Psoas muscle (tissue), 8 donors: ENCODE results near the gene MRPL50. TPM values are rescaled to one million over a fixed set of nuclear protein-coding genes. Genes with fewer than 3 reads are reported as not detected.

Experiments
- ATAC-seq, 4 donors: fragments of 200-7000 bp; cut with Tn5 transposase; one replicate each; pipeline ENCODE4 v1.9.1; 2020; ENCODE audit warnings: moderate library complexity in 3 of 4, mild to moderate bottlenecking in 2 of 4
- DNase-seq, 2 donors: peaks; one replicate each; pipeline ENCODE4 v3.0.0-alpha.2; 2020
- H3K27ac ChIP-seq: fragments of 200-600 bp; one replicate; pipeline ENCODE4 v1.8.0; 2022
- H3K27me3 ChIP-seq, 3 donors: fragments of 200-600 bp in 1 of 3; one replicate each; pipeline versions ENCODE4 v1.6.1 to v1.8.0; 2013 to 2022; ENCODE audit warnings: low read length in 2 of 3, mild to moderate bottlenecking in 2 of 3, moderate library complexity in 1 of 3; ENCODE audit not compliant: insufficient read depth in 3 of 3
- H3K36me3 ChIP-seq, 2 donors: fragments of 200-600 bp in 1 of 2; one replicate each; pipeline versions ENCODE4 v1.6.1 to v1.8.0; 2013 to 2022; ENCODE audit warnings: low read depth in 1 of 2, mild to moderate bottlenecking in 1 of 2, moderate library complexity in 1 of 2; ENCODE audit not compliant: insufficient read depth in 1 of 2
- H3K4me1 ChIP-seq: fragments of 200-600 bp; one replicate; pipeline ENCODE4 v1.8.0; 2022
- H3K4me3 ChIP-seq: fragments of 200-600 bp; one replicate; pipeline ENCODE4 v1.8.0; 2022; ENCODE audit warnings: mild to moderate bottlenecking
- H3K9me3 ChIP-seq: fragments of 200-600 bp; one replicate; pipeline ENCODE4 v1.8.0; 2022
- CTCF ChIP-seq: fragments of 200-600 bp; IDR thresholded peaks from one replicate; pipeline ENCODE4 v1.8.0; 2022; ENCODE audit warnings: antibody characterized with exemption
- intact Hi-C, 2 donors: fragments of 100-400 bp; cut with DNase I; formaldehyde crosslinking; loops; one replicate each; pipeline versions ENCODE4 v1.11.0 to v1.14.2; 2022
- polyA plus RNA-seq, 3 donors: library from polyadenylated mRNA; stranded (reverse); fragments of 200-250 nt; gene quantifications; one replicate each; pipeline ENCODE4 v1.2.3, GENCODE V29; 2013
- total RNA-seq, 4 donors: library from RNA; stranded (reverse); fragmentation: NEBNext Ultra II Directional in 2 of 4; extraction: Animal tissue kit (Norgen Biotek cat#: 25700) in 2 of 4; gene quantifications; one replicate each; pipeline versions ENCODE4 v1.2.1 to v1.2.4, GENCODE V29; 2021 to 2023
- donor health status: healthy with polysubstance abuse.
- donor health status: DM: no; HTN: no; CAD: no; lungs with moderate emphysema.
- donor health status: Bipolar disorder and iron deficiency.
- donor health status: healthy.
- donor health status: DM: yes; HTN: yes; CAD: no.
- donor health status: DM: no; HTN: no; CAD: no.
- donor health status: DM: no; HTN: no; CAD: no.
- donor health status: DM: yes; HTN: yes; CAD: no.

Gene MRPL50
- total and polyA plus RNA-seq, 7 donors = 8.6 to 19.9 (median 12.9) TPM

GRCh38 chr9:101341958-101342357 lies 56.5 kb downstream of the MRPL50 start:
- intact Hi-C loops = no loop called here
- Histone ChIP-seq H3K27ac (no peak overlapping the region), H3K36me3 (no peaks in the 10 kb centered on the region), H3K9me3 (no peaks in the 10 kb centered on the region), H3K27me3 (peaks cover 0 to 2% (median 0%) of the 10 kb centered on the region in 3 donors), H3K4me1 (no peaks in the 10 kb centered on the region), H3K4me3 (no peak overlapping the region)
- no peak for TF ChIP-seq CTCF
- DNase-seq = no peak
- no peak for ATAC-seq

Other genes with a start within 250 kb of the MRPL50 start
- under 1 TPM; 0.15 to 0.71 (median 0.25) TPM for gene BAAT, start 13.6 kb downstream of the MRPL50 start, total RNA-seq
- gene BAAT, start 13.6 kb downstream of the MRPL50 start, polyA plus RNA-seq = under 1 TPM; 0.08 to 0.31 (median 0.08) TPM
- gene ZNF189, start 233 bp upstream of the MRPL50 start, total RNA-seq = 10 to 100 TPM in 3 of 4 donors, 1 to 10 TPM in 1; 7.8 to 31.3 (median 12.2) TPM
- 10 to 100 TPM in 1 of 3 donors, 1 to 10 TPM in 2; 6.1 to 13.2 (median 7.4) TPM for gene ZNF189, start 233 bp upstream of the MRPL50 start, polyA plus RNA-seq
- gene ALDOB, start 37.2 kb upstream of the MRPL50 start, total RNA-seq = under 1 TPM in 2 of 4 donors, not detected in 2; 0.26 to 0.82 TPM
- 1 to 10 TPM in 1 of 3 donors, under 1 TPM in 2; 0.30 to 4.3 (median 0.48) TPM for gene ALDOB, start 37.2 kb upstream of the MRPL50 start, polyA plus RNA-seq
- gene RNF20, start 135.2 kb upstream of the MRPL50 start, total RNA-seq = 10 to 100 TPM; 41.1 to 56.9 (median 48.4) TPM
- gene RNF20, start 135.2 kb upstream of the MRPL50 start, polyA plus RNA-seq = 10 to 100 TPM; 19.4 to 39.1 (median 19.6) TPM
- not detected for gene PPP3R2, start 196.4 kb upstream of the MRPL50 start, total RNA-seq
- not detected for gene PPP3R2, start 196.4 kb upstream of the MRPL50 start, polyA plus RNA-seq